ENCODE results near the gene LIN7B.

Gene LIN7B

DNA sequence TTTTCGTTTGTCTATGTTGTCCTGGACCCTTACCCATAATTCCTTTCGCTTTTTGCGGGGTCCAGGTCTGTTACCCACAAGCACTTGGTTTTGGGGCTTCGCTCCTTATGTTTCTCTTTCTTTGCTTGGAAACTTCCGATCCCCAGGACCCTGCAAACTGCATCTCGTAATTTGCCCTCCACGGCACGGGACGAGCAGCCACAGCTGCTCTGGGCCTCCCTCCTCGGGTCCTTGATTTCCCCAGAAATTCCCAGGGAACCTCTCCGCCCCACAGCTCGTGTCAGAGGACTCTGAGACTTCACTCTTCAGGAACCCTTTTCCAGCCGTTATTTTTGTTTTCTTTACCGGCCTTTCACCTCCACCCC is 28.3 kb upstream of the LIN7B start:
- ATAC-seq: no peak
- no peaks in the 10 kb centered on the region for H3K9me3 Mint-ChIP-seq
- H3K4me3 Mint-ChIP-seq: peak overlapping the region; percentile 98 to 99
- H3K27me3 Mint-ChIP-seq: no peaks in the 10 kb centered on the region
- no peak for DNase-seq
- H3K4me1 Mint-ChIP-seq: peaks cover 49% of the 10 kb centered on the region
- peak overlapping the region; percentile 97 to 100 for H3K27ac Mint-ChIP-seq

DNA sequence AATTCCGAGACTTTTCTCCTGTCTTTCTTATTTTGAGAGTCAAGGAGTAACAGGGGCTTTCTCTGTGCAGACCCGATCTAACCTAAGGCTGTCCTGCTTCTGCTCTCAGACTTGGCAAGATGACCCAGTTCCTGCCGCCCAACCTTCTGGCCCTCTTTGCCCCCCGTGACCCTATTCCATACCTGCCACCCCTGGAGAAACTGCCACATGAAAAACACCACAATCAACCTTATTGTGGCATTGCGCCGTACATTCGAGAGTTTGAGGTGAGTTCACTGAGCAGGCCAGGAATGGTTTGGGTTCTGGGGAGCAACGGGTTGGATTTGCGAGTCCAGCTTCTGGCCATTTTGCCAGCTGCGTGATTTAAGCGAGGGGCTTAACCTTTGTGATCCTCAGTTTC is 27.9 kb upstream of the LIN7B start:
- ATAC-seq: no peak
- H3K9me3 Mint-ChIP-seq: no peaks in the 10 kb centered on the region
- H3K27me3 Mint-ChIP-seq: no peaks in the 10 kb centered on the region
- peak overlapping the region; percentile 98 to 99 for H3K4me3 Mint-ChIP-seq
- H3K27ac Mint-ChIP-seq: peak overlapping the region; percentile 97 to 100
- no peak for DNase-seq
- peaks cover 54% of the 10 kb centered on the region for H3K4me1 Mint-ChIP-seq

DNA sequence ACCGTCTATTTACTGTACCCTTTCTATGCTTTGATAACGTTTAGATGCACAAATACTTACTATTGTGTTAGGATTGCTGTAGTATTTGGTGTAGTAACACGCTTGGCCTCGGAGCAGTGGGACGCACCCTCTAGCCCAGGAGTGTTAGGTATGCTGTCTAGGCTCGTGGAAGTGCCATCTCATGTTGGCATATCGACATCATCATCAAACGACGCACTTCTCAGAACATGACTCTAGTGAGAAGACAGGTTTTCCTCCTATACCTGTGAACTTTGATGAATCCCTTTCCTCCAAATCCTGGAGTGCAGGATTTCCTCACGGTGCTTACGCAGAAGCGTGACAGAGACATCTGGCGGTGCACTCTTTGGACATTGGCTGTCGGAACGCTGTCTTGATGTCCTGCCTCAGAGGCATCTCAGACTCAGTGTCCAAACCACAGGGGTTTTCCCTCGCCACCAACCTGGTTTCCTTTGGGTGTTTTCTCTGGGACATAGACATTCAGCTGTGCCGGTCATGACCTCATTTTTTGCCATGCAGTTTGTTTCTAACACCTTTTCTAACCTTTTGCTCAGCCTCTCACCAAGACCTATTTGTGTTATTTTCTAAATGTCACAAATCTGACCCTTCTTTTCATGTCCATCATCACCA is 22.7 kb upstream of the LIN7B start:
- ATAC-seq: peak; percentile 52
- peak overlapping the region; percentile 38 to 78 for H3K27ac Mint-ChIP-seq
- H3K4me3 Mint-ChIP-seq: no peak overlapping the region
- no peaks in the 10 kb centered on the region for H3K9me3 Mint-ChIP-seq
- no peak for DNase-seq
- H3K4me1 Mint-ChIP-seq: peaks cover 53% of the 10 kb centered on the region
- no peaks in the 10 kb centered on the region for H3K27me3 Mint-ChIP-seq

DNA sequence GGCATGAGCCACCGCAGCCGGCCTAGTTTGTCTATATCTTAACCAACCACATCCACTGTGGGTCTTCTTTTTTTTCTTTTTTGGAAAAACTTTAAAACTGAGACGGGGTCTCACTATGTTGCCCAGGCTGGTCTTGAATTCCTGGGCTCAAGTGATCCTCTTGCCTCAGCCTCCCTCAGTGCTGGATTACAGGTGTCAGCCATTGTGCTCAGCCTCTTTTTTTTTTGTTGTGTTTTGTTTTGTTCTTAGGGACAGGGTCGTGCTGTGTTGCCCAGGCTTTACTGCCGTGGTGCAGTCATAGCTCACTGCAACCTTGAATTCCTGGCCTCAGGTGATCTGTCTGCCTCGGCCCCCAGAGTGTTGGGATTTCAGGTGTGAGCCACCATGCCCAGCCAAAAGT is 21.5 kb upstream of the LIN7B start:
- ATAC-seq (no peak), DNase-seq (no peak)
- Mint-ChIP-seq H3K4me3 (no peak overlapping the region), H3K9me3 (no peaks in the 10 kb centered on the region), H3K27ac (peak overlapping the region in 1 of 2 donors; percentile 54), H3K27me3 (no peaks in the 10 kb centered on the region), H3K4me1 (peaks cover 42% of the 10 kb centered on the region)

DNA sequence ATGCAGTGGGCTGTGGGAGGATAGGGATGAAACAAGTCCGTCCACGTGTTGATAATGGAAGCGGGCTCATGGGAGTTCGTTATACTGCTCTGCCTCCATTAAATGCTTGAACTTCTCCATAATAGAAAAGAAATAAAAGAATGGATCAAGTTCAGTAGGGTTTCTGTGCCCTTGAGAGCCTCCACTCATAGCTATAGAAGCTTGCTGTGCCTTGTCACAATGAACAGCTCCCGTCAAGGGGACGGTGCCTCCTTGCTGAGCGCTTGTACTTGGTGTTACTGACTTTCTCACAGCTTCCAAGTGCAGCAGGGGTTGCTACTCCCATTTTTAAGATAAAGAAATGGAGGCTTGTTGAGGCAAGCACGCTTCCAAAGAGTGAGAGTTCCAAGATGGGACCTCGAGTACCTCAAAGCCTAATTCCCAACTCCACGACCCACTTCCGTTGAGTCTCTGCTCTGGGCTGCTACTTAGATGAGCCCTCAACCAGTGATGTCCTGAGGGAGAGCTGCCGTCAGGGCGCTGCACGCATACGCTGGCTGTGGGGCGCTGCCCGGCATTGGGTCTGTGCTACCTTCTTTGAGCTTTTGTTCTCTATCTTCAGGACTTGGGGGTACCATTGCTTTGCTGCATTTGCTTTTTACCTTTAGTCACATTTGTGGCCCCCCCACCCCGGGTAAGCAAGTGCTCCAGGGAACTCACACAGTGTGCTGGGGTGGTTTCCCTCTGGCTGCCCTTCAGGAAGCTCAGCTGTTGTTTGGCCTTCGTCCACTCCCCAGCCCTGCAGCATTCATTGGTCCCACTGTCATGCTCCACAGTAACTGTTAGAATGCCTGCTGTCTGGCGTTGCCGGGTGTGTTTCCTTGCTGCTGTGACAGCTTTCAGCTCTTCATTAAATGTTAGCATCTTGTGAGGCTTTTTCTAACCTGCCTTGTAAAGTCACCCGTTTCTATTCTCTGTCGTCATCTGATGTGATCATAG is 19.4 kb upstream of the LIN7B start:
- Mint-ChIP-seq H3K27ac (peak overlapping the region in 1 of 2 donors; percentile 76), H3K27me3 (no peaks in the 10 kb centered on the region), H3K4me3 (no peak overlapping the region), H3K4me1 (peaks cover 30% of the 10 kb centered on the region), H3K9me3 (no peaks in the 10 kb centered on the region)
- DNase-seq: no peak
- no peak for ATAC-seq

DNA sequence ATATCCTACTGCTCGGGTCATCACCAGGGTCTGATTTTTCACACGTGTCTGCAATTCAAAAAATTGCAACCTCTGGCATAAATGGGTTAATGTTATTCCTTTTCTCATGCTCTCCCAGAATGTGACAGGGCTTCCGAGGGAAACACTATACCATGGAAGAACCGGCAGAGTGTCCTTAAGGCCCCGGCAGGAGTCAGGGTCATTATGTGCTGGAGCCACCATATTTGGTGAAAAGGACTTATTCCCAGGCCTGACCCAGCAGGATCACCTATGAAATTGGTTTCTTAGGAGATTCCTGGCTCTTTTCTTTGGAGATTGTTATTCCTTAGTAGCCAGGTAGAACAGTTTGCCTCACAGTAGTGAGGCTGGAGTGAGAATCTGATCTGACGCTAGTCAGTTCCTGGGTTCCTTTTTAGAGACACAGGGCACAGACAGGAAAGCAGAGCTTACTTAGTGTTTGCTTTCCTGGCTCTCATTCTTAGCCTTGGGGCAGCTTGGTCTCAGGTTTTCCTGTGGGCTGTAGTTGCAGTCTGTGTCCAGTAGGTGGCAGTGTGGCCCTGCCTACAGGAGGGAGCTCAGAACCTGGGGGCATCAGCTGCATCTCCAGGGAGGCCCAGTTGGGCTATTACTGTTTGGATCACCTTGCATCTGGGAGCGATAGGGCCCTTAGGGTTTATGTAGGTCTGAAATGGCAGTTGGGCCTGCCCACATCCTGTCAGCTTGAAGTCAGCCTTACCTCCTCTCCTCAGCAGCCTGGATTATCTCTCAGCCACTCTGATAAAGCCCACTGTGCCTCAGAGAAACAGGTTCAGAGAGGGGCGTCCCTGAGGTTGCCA is 16.5 kb upstream of the LIN7B start:
- Mint-ChIP-seq H3K27ac (peak overlapping the region in 1 of 2 donors; percentile 48), H3K4me1 (peaks cover 8% of the 10 kb centered on the region), H3K27me3 (no peaks in the 10 kb centered on the region), H3K4me3 (no peak overlapping the region), H3K9me3 (no peaks in the 10 kb centered on the region)
- ATAC-seq (peak; percentile 91), DNase-seq (peak; percentile 77 to 79)

DNA sequence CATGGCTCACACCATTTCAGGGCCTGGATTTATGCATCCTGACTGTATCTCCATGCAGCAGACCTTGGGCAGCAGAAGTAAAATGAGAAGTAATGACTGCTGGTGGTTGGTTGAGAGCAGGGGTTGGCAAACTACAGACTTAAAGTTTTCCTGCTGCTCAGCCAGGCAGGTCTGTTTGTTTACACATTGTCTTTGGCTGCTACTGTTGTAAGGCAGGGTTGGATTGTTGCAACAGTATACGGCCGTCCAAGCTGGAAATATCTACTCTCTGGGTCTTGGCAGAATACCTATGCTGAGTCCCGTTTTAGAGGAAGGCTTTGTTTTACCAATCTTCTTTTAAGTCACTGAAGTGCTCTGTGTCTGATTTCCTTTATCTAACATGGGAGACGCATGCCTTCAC is 15.4 kb upstream of the LIN7B start:
- Mint-ChIP-seq H3K27me3 (no peaks in the 10 kb centered on the region), H3K27ac (no peak overlapping the region), H3K4me1 (peaks cover 5% of the 10 kb centered on the region), H3K9me3 (no peaks in the 10 kb centered on the region), H3K4me3 (no peak overlapping the region)
- no peak for DNase-seq
- ATAC-seq: no peak

DNA sequence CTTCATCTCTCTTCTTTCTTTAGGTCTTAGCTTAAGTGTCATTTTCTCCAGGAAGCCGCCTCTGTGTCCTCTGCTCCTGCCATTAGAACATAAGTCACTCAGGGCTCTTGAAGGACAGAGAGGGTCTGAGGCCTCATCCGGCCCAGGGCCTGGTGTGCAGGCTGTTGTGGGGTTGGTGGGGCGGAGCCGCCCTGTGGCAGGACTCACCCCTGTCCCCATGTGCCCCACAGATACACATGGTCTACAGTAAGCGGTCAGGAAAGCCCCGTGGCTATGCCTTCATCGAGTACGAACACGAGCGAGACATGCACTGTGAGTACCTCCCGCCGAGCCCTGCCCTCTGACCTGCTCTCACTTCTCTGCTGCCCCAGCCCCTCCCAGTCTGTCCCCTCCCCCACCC is 13.0 kb upstream of the LIN7B start:
- no peak overlapping the region for H3K4me3 Mint-ChIP-seq
- H3K27ac Mint-ChIP-seq: peak overlapping the region in 1 of 2 donors; percentile 0
- H3K4me1 Mint-ChIP-seq: peaks cover 13% of the 10 kb centered on the region
- ATAC-seq (no peak), DNase-seq (no peak)
- no peaks in the 10 kb centered on the region for H3K27me3 Mint-ChIP-seq
- H3K9me3 Mint-ChIP-seq: no peaks in the 10 kb centered on the region

DNA sequence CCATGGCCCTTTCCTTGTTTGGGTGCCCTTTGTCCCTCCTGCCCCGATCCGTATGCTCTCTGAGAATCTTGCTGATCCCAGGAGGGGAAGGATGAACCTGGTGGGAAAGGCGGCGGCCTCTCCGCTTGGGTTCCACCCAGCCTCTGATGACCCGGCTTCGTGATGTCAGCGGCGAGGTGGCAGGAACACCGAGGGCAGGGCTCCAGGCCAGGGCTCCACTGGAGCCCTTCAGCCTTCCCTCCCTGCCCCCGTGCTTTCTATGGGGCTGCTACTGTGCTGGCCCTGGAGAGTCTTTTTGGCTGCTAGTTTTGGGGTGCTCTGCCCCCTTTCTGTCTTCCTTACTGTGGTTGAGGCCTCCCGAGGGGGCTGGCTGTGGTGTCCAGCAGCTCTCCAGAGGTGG is 11.9 kb upstream of the LIN7B start:
- H3K27ac Mint-ChIP-seq: peak overlapping the region in 1 of 2 donors; percentile 86
- H3K27me3 Mint-ChIP-seq: no peaks in the 10 kb centered on the region
- DNase-seq (no peak), ATAC-seq (no peak)
- H3K4me1 Mint-ChIP-seq: peaks cover 22% of the 10 kb centered on the region
- no peak overlapping the region for H3K4me3 Mint-ChIP-seq
- no peaks in the 10 kb centered on the region for H3K9me3 Mint-ChIP-seq

DNA sequence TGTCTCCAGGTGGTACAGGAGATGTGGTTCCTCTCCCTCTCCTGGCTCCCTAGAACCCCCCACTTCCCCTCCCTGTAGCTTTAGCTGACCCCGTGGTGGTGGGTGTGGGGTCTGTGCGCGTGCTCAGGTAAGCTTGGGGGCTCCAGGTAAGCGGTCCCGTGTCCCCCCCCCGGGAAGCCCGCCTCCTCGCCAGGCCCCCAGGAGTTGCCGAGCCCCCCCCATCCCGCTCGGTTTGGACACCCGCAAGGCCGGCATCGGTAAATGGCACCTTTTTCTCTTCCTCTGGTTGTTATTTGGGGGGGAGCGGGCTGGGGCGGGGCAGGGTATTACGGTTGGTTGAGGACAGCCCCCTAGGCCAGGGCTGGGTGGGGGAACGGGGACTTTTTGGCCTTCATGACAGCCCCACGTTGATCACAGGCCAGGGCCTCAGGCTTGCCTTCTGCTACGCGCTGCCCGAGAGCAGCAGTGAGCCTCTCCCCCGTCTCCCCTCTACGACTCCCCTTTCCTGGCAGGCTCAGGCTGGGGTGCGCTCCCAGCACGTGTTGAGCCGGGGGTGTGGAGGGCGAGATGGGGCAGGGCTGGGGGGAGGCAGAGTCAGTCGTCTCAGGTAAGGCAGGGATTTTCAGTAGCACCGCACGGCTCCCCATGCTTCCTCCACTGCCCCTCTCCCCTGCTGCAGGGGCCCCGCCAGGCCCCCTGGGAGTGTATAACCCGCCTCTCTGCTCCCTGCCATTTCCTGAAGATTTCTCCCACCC is 10.7 kb upstream of the LIN7B start:
- DNase-seq (no peak), ATAC-seq (no peak)
- Mint-ChIP-seq H3K4me3 (no peak overlapping the region), H3K9me3 (no peaks in the 10 kb centered on the region), H3K27ac (no peak overlapping the region), H3K4me1 (peaks cover 24% of the 10 kb centered on the region), H3K27me3 (no peaks in the 10 kb centered on the region)

DNA sequence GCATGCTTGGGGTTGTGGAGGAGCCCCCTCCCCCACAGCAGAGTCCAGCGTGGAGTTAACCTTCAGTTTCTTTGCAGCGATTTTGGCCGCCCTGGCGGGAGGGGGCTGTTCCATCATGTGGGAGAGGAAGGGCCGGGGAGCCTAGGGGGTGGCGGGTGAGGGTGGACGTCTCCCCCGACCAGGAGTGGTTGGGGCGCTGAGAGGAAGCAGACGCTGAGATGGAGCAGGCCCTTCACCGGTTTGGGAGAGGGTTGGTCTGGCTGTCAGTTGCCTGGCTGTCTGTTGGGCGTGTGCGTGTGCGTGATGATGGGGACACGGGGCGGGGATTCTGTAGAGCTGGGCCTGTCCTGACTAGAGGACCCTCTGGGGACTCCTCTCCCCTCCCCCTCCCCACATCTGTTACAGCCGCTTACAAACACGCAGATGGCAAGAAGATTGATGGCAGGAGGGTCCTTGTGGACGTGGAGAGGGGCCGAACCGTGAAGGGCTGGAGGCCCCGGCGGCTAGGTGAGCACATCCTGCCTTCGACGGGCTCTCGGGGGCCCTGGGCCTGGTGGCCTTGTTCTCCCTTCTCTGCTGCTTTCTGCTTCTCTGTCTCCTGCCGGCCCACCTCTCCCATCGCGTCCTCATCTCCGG is 9.8 kb upstream of the LIN7B start:
- H3K9me3 Mint-ChIP-seq: no peaks in the 10 kb centered on the region
- no peaks in the 10 kb centered on the region for H3K27me3 Mint-ChIP-seq
- peaks cover 30% of the 10 kb centered on the region for H3K4me1 Mint-ChIP-seq
- ATAC-seq (peak; percentile 3), DNase-seq (no peak)
- H3K27ac Mint-ChIP-seq: peak overlapping the region; percentile 16 to 41
- H3K4me3 Mint-ChIP-seq: no peak overlapping the region

DNA sequence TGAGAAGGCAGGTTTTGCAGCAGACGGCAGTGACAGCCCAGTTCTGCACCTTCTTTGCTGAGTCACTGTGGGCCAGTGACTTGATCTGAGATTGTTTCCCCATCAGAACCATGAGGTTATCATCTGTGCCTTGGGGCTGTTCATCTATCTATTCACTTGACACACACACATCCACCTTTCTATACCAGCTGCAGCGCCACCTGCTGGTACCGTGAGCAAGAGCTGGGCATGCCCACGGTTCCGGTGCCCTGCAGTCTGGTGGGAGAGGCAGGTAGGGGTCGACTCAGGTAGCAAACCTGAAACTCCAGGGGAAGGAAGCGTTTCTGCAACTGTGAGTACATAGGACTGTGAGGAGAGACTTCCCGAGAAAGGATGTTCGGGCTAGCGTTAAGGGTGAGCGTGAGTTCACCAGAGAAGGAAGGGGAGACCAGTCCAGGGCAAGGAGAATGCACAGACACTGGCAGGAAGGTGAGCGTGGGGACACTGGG is 7.5 kb upstream of the LIN7B start:
- peak; percentile 57 to 65 for DNase-seq

DNA sequence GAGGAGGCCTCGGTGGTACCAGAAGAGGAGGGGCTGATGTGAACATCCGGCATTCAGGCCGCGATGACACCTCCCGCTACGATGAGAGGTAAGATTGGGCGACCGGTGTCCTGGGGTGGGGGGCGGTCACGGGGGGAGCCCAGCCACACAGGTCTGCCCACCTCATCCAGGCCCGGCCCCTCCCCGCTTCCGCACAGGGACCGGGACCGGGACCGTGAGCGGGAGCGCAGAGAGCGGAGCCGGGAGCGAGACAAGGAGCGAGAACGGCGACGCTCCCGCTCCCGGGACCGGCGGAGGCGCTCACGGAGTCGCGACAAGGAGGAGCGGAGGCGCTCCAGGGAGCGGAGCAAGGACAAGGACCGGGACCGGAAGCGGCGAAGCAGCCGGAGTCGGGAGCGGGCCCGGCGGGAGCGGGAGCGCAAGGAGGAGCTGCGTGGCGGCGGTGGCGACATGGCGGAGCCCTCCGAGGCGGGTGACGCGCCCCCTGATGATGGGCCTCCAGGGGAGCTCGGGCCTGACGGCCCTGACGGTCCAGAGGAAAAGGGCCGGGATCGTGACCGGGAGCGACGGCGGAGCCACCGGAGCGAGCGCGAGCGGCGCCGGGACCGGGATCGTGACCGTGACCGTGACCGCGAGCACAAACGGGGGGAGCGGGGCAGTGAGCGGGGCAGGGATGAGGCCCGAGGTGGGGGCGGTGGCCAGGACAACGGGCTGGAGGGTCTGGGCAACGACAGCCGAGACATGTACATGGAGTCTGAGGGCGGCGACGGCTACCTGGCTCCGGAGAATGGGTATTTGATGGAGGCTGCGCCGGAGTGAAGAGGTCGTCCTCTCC is 6.3 kb upstream of the LIN7B start:
- Mint-ChIP-seq H3K9me3 (no peaks in the 10 kb centered on the region), H3K27me3 (no peaks in the 10 kb centered on the region), H3K27ac (peak overlapping the region in 1 of 2 donors; percentile 34), H3K4me3 (no peak overlapping the region), H3K4me1 (peaks cover 28% of the 10 kb centered on the region)
- ATAC-seq: no peak
- no peak for DNase-seq

More for the DNA sequence above, 7.5 kb upstream of the LIN7B start:
- Mint-ChIP-seq H3K27me3 (no peaks in the 10 kb centered on the region), H3K27ac (peak overlapping the region in 1 of 2 donors; percentile 91), H3K4me3 (peak overlapping the region in 1 of 2 donors; percentile 39), H3K4me1 (peaks cover 30% of the 10 kb centered on the region), H3K9me3 (no peaks in the 10 kb centered on the region)
- ATAC-seq: peak; percentile 75

DNA sequence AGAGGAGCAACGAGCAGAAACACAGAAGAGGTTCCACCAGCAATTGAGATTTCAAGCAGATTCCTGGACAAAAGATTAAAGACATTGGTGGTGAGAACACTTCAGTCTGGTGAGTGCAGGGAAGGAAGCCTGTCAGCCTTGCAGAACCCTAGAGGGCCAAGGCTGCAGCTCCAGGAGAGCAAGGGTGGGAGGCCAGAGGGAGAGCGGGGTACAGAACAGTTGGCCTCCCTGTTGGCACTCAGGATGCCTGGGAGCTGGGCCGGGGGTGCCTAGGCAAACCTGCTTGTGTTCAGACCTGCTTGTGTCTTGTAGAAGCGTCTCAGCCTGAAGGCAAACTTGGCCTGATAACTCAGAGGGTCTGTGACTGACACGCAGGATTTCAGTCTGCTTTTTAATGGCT is 5.1 kb upstream of the LIN7B start:
- Mint-ChIP-seq H3K27ac (no peak overlapping the region), H3K4me1 (peaks cover 40% of the 10 kb centered on the region), H3K4me3 (no peak overlapping the region), H3K27me3 (no peaks in the 10 kb centered on the region), H3K9me3 (no peaks in the 10 kb centered on the region)
- DNase-seq (no peak), ATAC-seq (no peak)
